GM13977 (cell line): ENCODE measurements around the gene KIAA1755.
A peak's percentile ranks its signal among the peaks of the same experiment; 100 is the strongest.
"Not testable (repeated sequence)": the region's sequence is repeated elsewhere in the genome, so short reads cannot be mapped to it uniquely, and the experiment has no call there.

Source experiments
- DNase-seq: peaks from one replicate; pipeline ENCODE4 v3.0.0; 2012; ENCODE audit warnings: low spot score
- in situ Hi-C: fragments of 300-500 bp; cut with MboI; formaldehyde crosslinking; loops from one replicate; pipeline ENCODE4 v1.12.0; 2022; ENCODE audit warnings: low sequenced_read_pairs, low pct_unique_long_range_greater_than_20kb, mixed read lengths, inconsistent platforms; ENCODE audit not compliant: unreplicated experiment
- TF ChIP-seq, protein P1 (sequence below): IDR thresholded peaks from 2 replicates; pipeline ENCODE4 v1.5.1; 2012; ENCODE audit warnings: mild to moderate bottlenecking, control low read depth; ENCODE audit not compliant: insufficient read depth; ENCODE audit errors: extremely low read depth, missing control alignments

KIAA1755 gene

DNA sequence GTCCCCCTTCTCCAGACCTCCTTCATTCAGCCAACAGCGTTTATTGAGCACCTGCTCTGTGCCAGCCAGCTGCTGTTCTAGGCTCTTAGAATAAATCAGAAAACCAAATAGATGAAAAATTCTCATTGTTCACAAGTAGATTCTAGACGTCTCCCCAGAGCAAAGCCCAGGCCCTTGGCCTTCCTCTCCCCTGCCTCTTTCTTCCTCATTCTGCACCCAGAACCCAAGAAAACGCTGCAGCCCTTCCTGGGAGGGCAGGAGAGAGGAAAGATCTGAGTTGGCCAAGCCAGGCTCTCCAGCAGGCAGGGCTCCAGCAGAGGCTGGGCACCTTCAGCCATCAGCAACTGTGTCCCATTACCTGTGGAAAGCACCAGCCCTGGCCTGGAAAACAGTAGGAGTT, 31.4 kb upstream of the KIAA1755 start:
- TF ChIP-seq, protein P1, sequence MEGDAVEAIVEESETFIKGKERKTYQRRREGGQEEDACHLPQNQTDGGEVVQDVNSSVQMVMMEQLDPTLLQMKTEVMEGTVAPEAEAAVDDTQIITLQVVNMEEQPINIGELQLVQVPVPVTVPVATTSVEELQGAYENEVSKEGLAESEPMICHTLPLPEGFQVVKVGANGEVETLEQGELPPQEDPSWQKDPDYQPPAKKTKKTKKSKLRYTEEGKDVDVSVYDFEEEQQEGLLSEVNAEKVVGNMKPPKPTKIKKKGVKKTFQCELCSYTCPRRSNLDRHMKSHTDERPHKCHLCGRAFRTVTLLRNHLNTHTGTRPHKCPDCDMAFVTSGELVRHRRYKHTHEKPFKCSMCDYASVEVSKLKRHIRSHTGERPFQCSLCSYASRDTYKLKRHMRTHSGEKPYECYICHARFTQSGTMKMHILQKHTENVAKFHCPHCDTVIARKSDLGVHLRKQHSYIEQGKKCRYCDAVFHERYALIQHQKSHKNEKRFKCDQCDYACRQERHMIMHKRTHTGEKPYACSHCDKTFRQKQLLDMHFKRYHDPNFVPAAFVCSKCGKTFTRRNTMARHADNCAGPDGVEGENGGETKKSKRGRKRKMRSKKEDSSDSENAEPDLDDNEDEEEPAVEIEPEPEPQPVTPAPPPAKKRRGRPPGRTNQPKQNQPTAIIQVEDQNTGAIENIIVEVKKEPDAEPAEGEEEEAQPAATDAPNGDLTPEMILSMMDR: no peak
- no peak for DNase-seq
- in situ Hi-C loops: no loop called here

DNA sequence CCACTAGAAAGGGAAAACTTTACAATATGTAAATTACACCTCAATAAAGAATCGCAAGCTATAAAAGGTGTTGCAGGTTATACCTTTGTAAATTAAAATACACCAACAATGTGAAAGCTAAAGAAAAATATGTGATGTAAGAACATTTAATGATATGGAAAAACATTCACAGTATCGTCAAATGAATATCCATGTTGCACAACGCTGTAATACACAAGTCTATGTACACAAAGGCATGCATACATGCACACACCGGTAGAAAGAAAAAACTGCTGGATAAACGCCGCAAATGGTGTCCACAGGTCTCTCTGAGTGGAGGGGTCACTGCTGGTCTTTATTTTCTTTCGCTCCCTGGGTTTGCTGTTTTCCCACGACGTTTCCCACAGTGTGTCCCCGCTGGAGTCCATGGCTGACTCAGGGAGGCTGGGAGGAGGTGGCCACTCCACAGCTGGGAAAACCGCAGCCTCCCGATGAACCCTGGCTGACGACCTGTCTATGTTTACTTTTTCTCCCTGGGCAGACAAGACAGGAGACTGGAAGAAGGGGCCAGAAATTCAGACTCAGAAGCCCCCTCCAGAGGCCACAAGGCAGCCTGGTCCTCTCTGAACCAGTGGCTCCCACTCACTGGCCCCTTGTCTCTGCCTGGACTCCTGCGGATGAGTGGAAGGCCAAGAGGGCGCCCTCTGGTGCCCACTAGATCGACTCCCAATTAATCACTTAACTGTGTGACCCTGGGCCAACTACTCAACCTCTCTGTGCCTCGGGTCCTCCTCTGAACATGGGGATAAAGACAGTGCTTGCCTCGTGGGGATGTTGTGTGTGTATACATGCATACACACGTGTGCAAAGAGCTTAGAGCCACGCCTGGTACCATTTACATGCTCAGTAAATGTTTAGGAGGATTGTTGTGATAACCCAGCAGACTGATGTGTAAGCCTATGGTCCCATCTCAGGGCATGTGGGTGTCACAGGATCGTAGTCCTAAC, 30.6 kb upstream of the KIAA1755 start:
- TF ChIP-seq, protein P1: peak; percentile 49
- DNase-seq: no peak
- in situ Hi-C loops: no loop called here

DNA sequence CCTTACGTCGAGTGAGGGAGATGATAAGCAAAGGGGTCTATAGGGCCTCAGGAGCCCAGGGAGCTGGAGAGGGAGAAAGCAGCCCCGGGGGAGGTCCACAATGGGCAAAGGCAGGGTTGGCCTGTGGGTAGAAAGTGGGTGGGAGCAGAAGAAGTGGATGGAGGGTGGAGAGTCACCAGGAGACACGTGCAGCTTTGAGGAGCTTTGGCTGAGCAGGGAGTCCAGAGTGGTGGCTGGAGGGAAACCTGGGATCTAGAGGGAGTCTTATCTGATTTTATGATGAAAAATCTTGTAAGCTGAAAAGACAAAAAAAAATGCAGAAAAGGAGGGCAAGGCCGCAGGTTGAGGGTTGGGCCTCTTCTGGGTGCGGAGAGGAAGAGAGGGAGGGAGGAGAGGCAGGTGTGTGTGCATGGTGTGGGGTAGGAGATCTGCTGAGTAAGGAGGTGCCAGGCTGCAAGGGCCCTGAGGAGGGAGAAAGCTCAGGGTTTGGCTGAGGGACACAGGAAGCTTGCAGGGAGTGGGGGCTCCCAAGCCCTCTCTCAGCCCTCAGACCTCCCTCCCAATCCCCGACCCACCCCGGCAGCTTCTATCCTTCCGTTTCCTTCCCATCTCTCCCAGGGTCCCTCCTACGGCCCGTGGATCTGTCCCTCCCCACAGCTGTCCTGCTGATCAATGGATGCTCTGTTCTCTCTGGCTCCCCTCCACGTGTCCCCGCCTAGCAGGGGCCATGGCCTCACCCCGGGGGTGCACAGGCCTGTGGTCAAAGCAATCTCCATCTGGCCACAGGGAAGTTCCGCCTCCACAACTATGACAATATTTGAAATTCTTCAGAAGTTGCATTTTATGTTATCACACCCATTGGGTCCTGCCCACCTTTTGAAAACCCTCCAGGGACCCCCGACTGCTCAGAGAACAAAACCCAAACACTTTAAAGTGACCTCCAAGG, 26.3 kb upstream of the KIAA1755 start:
- DNase-seq: no peak
- TF ChIP-seq, protein P1: no peak
- in situ Hi-C loops: no loop called here

DNA sequence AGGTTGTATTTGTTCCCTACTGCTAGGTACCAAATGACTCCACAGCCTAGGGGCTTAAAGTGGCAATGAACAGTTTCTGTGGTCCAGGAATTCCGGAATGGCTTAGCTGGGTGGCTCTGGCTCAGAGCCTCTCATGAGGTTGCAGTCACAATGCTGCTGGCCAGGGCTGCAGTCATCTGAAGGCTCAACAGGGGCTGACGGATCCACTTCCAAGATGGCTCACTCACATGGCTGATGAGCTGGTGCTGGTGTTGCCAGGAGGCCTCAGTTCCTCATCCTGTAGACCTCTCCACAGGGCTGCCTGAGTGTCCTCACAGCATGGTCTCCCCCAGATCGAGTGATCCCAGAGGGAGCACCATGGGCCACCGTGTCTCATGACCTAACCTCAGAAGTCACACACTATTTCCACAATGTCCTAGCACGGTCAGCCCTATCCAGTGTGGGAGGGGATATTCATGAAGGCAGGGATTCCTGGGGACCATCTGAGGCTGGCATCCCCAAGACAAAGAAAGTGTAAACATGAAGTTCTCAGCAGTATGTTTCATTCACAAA, 24.4 kb upstream of the KIAA1755 start:
- no peak for DNase-seq
- in situ Hi-C loops: no loop called here
- TF ChIP-seq, protein P1: no peak

DNA sequence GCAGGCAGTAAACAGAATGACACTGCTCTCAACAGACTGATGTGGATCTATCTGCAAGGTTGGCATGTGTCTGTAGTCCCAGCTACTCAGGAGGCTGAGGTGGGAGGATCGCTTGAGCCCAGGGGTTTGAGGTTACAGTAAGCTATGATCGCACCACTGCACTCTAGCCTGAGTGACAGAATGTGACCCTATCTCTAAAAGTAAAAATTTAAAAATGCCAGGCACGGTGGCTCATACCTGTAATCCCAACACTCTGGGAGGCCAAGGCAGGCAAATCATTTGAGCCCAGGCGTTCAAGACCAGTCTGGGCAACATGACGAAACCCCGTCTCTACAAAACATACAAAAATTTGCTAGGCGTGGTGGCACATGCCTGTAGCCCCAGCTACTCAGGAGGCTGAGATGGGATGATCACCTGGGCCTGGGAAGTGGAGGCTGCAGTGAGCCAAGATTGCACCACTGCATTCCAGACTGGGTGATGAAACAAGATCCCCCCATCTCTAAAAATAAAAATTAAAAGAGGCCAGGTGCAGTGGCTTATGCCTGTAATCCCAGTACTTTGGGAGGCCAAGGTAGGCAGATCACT, 23.6 kb upstream of the KIAA1755 start:
- DNase-seq, in situ Hi-C loops: not testable (repeated sequence)

DNA sequence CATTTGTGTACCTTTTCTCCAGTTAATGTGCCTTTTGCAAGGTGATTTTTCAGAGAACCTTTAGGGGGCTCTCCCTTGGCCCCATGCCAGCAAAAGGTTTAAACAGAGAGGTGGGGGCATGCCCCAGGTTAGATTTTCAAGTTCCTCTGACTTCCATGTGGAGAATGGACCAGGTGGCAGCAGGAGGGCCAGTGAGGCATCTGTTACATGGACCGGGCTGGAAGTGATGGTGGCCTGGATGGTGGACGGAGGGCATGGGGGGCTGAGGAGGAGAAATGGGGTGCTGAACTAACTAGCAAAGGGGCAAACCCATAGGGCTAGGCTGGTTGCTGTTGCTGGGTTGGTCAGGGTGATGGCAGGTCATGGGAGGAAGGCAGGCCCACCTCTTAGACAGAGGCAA, 22.7 kb upstream of the KIAA1755 start:
- DNase-seq: no peak
- in situ Hi-C loops: no loop called here
- TF ChIP-seq, protein P1: no peak
